ENCODE measurements around the gene VPS4A.

VPS4A gene

DNA sequence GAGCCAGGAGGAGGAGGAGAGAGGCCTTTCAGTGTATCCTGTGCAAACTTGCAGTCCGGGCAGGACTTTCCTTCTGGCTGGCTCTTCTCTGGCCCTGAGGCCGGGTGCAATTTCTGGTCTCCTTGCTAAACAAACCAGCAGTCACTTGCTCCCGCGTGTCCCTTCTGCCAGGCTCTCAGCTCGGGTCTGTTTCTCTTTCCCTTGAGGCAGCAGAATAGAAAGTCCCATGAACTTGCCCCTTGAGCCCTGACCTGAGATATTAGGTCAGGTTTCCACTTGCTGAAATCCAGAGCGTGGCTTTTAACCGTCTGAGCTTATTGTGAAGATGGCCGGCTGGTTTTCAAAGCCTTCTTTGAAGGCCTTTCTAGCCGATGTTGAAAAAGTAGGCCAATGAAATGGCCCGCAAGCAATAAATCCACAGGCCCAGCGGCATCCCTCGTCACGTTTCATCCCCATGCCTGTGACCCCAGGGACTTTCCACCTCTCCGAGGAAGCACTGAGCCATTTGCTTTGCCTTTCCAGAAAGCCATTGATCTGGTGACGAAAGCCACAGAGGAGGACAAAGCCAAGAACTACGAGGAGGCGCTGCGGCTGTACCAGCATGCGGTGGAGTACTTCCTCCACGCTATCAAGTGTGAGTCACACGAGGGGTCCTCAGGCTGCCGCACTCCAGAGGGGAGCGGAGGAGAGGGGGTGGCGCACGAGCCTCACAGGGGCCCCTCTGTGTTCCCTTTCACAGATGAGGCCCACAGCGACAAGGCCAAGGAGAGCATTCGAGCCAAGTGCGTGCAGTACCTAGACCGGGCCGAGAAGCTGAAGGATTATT, 4.5 kb downstream of the VPS4A start:
- TF ChIP-seq, protein P1, sequence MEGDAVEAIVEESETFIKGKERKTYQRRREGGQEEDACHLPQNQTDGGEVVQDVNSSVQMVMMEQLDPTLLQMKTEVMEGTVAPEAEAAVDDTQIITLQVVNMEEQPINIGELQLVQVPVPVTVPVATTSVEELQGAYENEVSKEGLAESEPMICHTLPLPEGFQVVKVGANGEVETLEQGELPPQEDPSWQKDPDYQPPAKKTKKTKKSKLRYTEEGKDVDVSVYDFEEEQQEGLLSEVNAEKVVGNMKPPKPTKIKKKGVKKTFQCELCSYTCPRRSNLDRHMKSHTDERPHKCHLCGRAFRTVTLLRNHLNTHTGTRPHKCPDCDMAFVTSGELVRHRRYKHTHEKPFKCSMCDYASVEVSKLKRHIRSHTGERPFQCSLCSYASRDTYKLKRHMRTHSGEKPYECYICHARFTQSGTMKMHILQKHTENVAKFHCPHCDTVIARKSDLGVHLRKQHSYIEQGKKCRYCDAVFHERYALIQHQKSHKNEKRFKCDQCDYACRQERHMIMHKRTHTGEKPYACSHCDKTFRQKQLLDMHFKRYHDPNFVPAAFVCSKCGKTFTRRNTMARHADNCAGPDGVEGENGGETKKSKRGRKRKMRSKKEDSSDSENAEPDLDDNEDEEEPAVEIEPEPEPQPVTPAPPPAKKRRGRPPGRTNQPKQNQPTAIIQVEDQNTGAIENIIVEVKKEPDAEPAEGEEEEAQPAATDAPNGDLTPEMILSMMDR (IDR thresholded peaks at IDR 0.05; ENCODE audit: borderline replicate concordance, insufficient read depth, low read depth, low read length): no peak
- H3K4me3 ChIP-seq (ENCODE audit: low read depth, low read length): no peak overlapping the region

DNA sequence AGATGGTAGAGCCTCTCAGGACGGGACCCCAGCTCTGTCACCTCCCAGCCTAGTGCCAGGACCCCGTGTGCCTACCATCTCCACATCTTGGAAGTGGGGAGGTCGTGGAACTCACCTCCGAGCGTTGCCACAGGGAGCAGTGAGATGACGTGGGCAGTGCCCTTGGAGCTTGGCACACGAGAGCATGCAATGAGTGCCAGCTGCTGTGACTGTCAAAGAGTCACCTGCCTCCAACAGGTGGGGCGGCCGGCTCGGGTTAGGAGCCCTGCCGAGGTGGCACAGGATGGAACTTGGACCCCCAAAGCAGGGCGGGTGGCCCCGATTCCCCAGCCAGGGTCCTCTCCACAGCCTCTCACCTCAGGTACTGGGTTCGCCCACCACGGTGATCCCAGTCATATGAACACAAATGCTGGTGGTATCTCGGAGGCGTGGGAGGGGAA, 5.5 kb downstream of the VPS4A start:
- TF ChIP-seq, protein P1 (IDR thresholded peaks at IDR 0.05; ENCODE audit: borderline replicate concordance, insufficient read depth, low read depth, low read length): no peak
- no peak overlapping the region for H3K4me3 ChIP-seq (ENCODE audit: low read depth, low read length)

DNA sequence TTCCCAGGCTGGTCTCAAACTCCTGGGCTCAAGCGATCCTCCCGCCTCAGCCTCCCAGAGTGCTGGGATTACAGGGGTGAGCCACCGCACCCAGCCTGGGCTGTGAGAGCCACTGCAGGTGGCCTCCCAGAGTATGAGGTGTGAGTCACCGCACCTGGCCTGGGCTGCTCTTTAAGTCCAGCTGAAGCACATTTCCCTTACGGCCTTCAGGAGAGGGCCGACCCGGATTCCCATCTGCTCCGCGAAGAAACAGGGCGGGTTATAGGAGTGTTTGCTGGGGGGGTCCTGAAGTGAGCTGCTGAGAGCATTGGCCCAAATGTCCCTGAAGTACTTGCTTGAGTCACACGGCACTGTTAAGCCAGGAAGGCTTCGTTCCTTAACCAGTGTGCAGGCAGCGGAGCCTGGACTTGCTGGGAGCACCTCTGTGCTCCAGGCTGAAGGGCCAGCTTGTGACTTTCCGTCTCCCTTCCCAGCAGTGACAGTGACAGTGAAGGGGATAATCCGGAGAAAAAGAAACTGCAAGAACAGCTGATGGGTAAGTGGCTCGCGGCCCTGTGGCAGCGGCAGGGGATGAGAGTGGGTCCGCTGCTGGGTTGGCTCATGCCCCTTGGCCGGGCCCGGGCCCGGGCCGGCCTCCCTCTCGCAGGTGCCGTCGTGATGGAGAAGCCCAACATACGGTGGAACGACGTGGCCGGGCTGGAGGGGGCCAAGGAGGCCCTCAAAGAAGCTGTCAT, 7.2 kb downstream of the VPS4A start:
- TF ChIP-seq, protein P1 (IDR thresholded peaks at IDR 0.05; ENCODE audit: borderline replicate concordance, insufficient read depth, low read depth, low read length): no peak
- H3K4me3 ChIP-seq (ENCODE audit: low read depth, low read length): no peak overlapping the region

DNA sequence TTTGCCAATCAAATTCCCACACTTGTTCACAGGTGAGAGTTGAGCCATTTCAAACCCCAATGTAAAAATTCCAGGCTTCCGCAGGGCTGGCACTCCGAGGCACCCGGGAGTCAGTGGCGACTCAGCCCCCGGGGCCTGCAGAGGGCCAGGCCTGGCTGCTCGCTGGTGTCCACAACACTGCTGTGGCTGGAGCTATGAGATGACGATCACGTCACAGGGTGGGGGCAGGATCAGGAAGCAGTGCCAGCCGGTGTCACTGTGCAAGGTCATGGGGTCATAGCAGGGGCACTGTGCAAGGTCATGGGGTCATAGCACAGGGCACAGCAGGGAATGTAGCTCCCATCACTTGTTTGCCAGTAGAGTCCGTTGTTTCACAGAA, 7.8 kb downstream of the VPS4A start:
- H3K4me3 ChIP-seq (ENCODE audit: low read depth, low read length): no peak overlapping the region
- TF ChIP-seq, protein P1 (IDR thresholded peaks at IDR 0.05; ENCODE audit: borderline replicate concordance, insufficient read depth, low read depth, low read length): no peak

DNA sequence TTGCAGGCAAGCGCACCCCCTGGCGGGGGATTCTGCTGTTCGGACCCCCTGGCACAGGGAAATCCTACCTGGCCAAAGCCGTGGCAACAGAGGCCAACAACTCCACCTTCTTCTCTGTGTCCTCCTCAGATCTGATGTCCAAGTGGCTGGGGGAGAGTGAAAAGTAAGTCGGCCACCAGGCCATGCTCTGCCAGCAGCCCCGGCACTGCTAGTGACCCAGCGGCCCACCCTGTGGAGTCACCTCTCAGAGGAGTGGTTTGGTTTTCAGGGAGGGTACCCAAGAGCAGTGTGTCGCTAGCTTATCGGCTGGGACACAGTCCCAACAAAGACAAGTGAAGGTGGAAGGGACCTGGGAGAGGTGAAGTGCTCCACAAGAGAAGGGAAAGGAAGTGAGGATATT, 8.2 kb downstream of the VPS4A start:
- TF ChIP-seq, protein P1 (IDR thresholded peaks at IDR 0.05; ENCODE audit: borderline replicate concordance, insufficient read depth, low read depth, low read length): no peak
- no peak overlapping the region for H3K4me3 ChIP-seq (ENCODE audit: low read depth, low read length)

DNA sequence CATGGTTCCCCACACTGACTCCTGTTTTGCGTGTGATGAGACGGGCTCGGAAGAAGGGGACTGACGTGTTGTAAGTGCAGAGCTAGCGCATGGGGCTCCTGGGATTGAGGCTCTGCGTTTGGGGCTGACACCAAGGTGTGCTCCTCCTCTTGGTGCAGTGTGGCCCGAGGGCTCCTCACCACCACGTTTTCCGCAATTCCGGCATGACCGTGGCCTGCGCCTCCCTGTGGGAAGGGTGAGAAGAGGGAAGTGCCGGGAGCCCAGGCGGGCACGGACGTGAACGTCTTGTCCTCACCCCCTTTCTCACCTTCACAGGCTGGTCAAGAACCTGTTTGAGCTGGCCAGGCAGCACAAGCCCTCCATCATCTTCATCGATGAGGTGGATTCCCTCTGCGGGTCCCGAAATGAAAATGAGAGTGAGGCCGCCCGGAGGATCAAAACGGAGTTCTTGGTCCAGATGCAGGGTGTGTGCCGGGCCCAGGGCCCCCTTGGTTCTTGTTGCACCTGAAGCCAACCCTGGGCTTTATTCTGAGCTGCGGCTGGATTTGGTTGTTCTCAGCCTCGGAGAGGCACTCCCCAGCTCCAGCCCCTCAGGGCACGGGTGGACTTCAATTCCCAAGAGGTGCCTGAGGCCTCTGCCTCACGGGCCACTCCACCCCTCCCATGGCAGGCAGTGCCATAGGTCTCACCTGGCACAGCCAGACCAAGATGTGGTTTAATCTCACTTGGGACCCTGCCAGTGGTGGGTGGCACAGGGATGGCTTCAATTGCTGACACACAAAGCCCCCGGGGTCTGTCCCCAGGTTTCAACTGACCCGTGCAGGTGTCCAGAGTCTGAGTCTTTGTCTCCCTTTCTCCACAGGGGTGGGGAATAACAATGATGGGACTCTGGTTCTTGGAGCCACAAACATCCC, 8.9 kb downstream of the VPS4A start:
- TF ChIP-seq, protein P1 (IDR thresholded peaks at IDR 0.05; ENCODE audit: borderline replicate concordance, insufficient read depth, low read depth, low read length): no peak
- H3K4me3 ChIP-seq (ENCODE audit: low read depth, low read length): no peak overlapping the region
